ENCODE measurements around the gene ELMO1.

GRCh38 chr7:36994456-36995112 is 454.1 kb downstream of the ELMO1 start:
- TF ChIP-seq CTCF (IDR thresholded peaks at IDR 0.05): no peak
- no peak for TF ChIP-seq POLR2A (IDR thresholded peaks at IDR 0.05)

Data from adrenal gland (tissue), 5 donors.